Measurements from ENCODE around the gene FEM1B.

- TF ChIP-seq CTCF (IDR thresholded peaks at IDR 0.05) (no peak), POLR2AphosphoS5 (IDR thresholded peaks at IDR 0.05) (no peak)
Observed at GRCh38 chr15:68336516-68336915, 59.0 kb downstream of the FEM1B start.

Measured in prostate gland (tissue), 2 donors.